H1 (cell line): ENCODE measurements around the gene OPCML. TPM values are rescaled to one million over a fixed set of nuclear protein-coding genes. Genes with fewer than 3 reads are reported as not detected.

Experiments used
- CTCF ChIA-PET: fragments of 300-600 bp; sonication (Branson Sonifier 250); formaldehyde crosslinking; loops from one replicate; lab custom pipeline; 2021; ENCODE audit not compliant: partially characterized antibody; lab: Charles Lee
- POLR2A ChIA-PET: fragments of 300-600 bp; sonication (Branson Sonifier 250); formaldehyde crosslinking; loops from one replicate; lab custom pipeline; 2021; ENCODE audit warnings: inconsistent platforms; ENCODE audit not compliant: partially characterized antibody; lab: Charles Lee
- DNase-seq, 2 experiments: peaks; one replicate each; pipeline versions ENCODE4 v3.0.0 to v3.0.0-alpha.2; 2010 to 2022; ENCODE audit warnings: low spot score in 2 of 2, low read depth in 1 of 2, mixed read lengths in 1 of 2
- FAIRE-seq: peaks from 2 replicates; lab custom pipeline; 2011; peaks lifted over from hg19 to GRCh38; lab: Jason Lieb, UNC
- H2AFZ ChIP-seq: 2 replicates; pipeline ENCODE4 v1.8.1; 2012; ENCODE audit warnings: low read length, inconsistent platforms
- H2AK5ac ChIP-seq: 2 replicates; pipeline ENCODE4 v1.6.1; 2013; ENCODE audit warnings: low read depth, low read length
- H2BK120ac ChIP-seq: replicated peaks from 2 replicates; pipeline ENCODE3; 2013; ENCODE audit warnings: low read depth, low read length, inconsistent platforms
- H2BK12ac ChIP-seq: 2 replicates; pipeline ENCODE4 v1.6.1; 2013; ENCODE audit warnings: low read depth, low read length
- H2BK15ac ChIP-seq: 2 replicates; pipeline ENCODE4 v1.6.1; 2013; ENCODE audit warnings: low read length
- H2BK20ac ChIP-seq: 2 replicates; pipeline ENCODE4 v1.6.1; 2013; ENCODE audit warnings: low read length
- H2BK5ac ChIP-seq: 2 replicates; pipeline ENCODE4 v1.6.1; 2013; ENCODE audit warnings: low read depth, low read length
- H3K14ac ChIP-seq: 2 replicates; pipeline ENCODE4 v1.6.1; 2013; ENCODE audit warnings: inconsistent platforms; ENCODE audit not compliant: insufficient read length
- H3K18ac ChIP-seq: 2 replicates; pipeline ENCODE4 v1.6.1; 2013; ENCODE audit warnings: low read length; ENCODE audit errors: extremely low read depth
- H3K23ac ChIP-seq: 2 replicates; pipeline ENCODE4 v1.6.1; 2013; ENCODE audit warnings: inconsistent platforms; ENCODE audit not compliant: insufficient read length
- H3K23me2 ChIP-seq: 2 replicates; pipeline ENCODE4 v1.6.1; 2013; ENCODE audit warnings: low read depth, low read length
- H3K27ac ChIP-seq: 2 replicates; pipeline ENCODE4 v1.6.1; 2011; ENCODE audit warnings: low read depth, low read length, inconsistent platforms
- H3K27me3 ChIP-seq, 4 experiments: replicated peaks in 1 of 4; 1 replicate in 1 of 4; 2 replicates in 3 of 4; pipeline versions ENCODE4 v1.6.1 to v1.8.1; 2011 to 2013; ENCODE audit warnings: low read length in 3 of 4, mild to moderate bottlenecking in 3 of 4, inconsistent platforms in 2 of 4, mixed read lengths in 2 of 4, moderate library complexity in 1 of 4; ENCODE audit not compliant: control insufficient read depth in 3 of 4, insufficient read depth in 3 of 4; ENCODE audit errors: extremely low read depth in 1 of 4
- H3K36me3 ChIP-seq, 4 experiments: 2 replicates each; pipeline versions ENCODE4 v1.6.1 to v1.8.1; 2011 to 2013; ENCODE audit warnings: mild to moderate bottlenecking in 4 of 4, low read length in 3 of 4, moderate library complexity in 2 of 4, control low read depth in 1 of 4, inconsistent platforms in 1 of 4; ENCODE audit not compliant: insufficient read depth in 4 of 4, control insufficient read depth in 2 of 4
- H3K4ac ChIP-seq: replicated peaks from 2 replicates; pipeline ENCODE3; 2013; ENCODE audit warnings: low read length, low read depth, mixed read lengths, inconsistent platforms; ENCODE audit not compliant: insufficient read length
- H3K4me1 ChIP-seq, 4 experiments: replicated peaks in 1 of 4; 1 replicate in 1 of 4; 2 replicates in 3 of 4; pipeline versions ENCODE4 v1.6.1 to v1.8.1; 2011 to 2013; ENCODE audit warnings: low read length in 3 of 4, inconsistent platforms in 2 of 4, mixed read lengths in 1 of 4; ENCODE audit not compliant: insufficient read depth in 4 of 4, control insufficient read depth in 3 of 4
- H3K4me2 ChIP-seq, 2 experiments: 2 replicates each; pipeline versions ENCODE4 v1.6.1 to v1.8.1; 2011 to 2013; ENCODE audit warnings: low read depth in 2 of 2, low read length in 2 of 2, control low read depth in 1 of 2, inconsistent platforms in 1 of 2, mild to moderate bottlenecking in 1 of 2; ENCODE audit not compliant: insufficient read depth in 1 of 2
- H3K4me3 ChIP-seq, 4 experiments: fragments of 200-600, 300-600 bp in 1 of 4; sonication (generic), shearing (Covaris generic), sonication (Bioruptor Twin) in 1 of 4; 2 replicates each; pipeline versions ENCODE4 v1.5.1 to v1.8.1; 2011 to 2016; ENCODE audit warnings: low read length in 4 of 4, low read depth in 3 of 4, control low read depth in 2 of 4, inconsistent platforms in 2 of 4, mild to moderate bottlenecking in 2 of 4, mixed read lengths in 1 of 4, moderate library complexity in 1 of 4; ENCODE audit not compliant: insufficient read depth in 2 of 4; ENCODE audit errors: extremely low read depth in 1 of 4
- H3K56ac ChIP-seq: replicated peaks from 2 replicates; pipeline ENCODE3; 2013; ENCODE audit warnings: low read depth, mild to moderate bottlenecking, mixed read lengths, low read length, inconsistent platforms; ENCODE audit not compliant: insufficient read length
- H3K79me1 ChIP-seq: 2 replicates; pipeline ENCODE4 v1.6.1; 2013; ENCODE audit warnings: low read depth, low read length, control low read depth
- H3K79me2 ChIP-seq, 2 experiments: 2 replicates each; pipeline versions ENCODE4 v1.6.1 to v1.8.1; 2012 to 2013; ENCODE audit warnings: low read length in 2 of 2, mild to moderate bottlenecking in 2 of 2, inconsistent platforms in 1 of 2; ENCODE audit not compliant: insufficient read depth in 2 of 2, control insufficient read depth in 1 of 2
- H3K9ac ChIP-seq, 4 experiments: replicated peaks in 1 of 4; 1 replicate in 1 of 4; 2 replicates in 3 of 4; pipeline versions ENCODE4 v1.6.1 to v1.8.1; 2011 to 2013; ENCODE audit warnings: low read depth in 3 of 4, low read length in 3 of 4, control low read depth in 2 of 4, mild to moderate bottlenecking in 2 of 4, moderate library complexity in 2 of 4, inconsistent platforms in 1 of 4; ENCODE audit errors: extremely low read depth in 1 of 4
- H3K9me3 ChIP-seq, 2 experiments: 2 replicates each; pipeline versions ENCODE4 v1.6.1 to v1.8.1; 2012 to 2013; ENCODE audit warnings: mild to moderate bottlenecking in 2 of 2, moderate library complexity in 2 of 2, control low read depth in 1 of 2, inconsistent platforms in 1 of 2, low read depth in 1 of 2, low read length in 1 of 2, mixed read lengths in 1 of 2; ENCODE audit not compliant: insufficient read depth in 2 of 2
- H4K20me1 ChIP-seq, 2 experiments: replicated peaks in 1 of 2; 2 replicates each; pipeline versions ENCODE3 to v1.8.1; 2011 to 2013; ENCODE audit warnings: inconsistent platforms in 2 of 2, low read length in 2 of 2, mild to moderate bottlenecking in 1 of 2; ENCODE audit not compliant: insufficient read depth in 2 of 2, control insufficient read depth in 1 of 2
- H4K5ac ChIP-seq: 2 replicates; pipeline ENCODE4 v1.6.1; 2013; ENCODE audit warnings: low read length, low read depth, mixed read lengths, inconsistent platforms; ENCODE audit not compliant: insufficient read length
- H4K8ac ChIP-seq: 2 replicates; pipeline ENCODE4 v1.8.0; 2013; ENCODE audit warnings: mild to moderate bottlenecking, moderate library complexity, low read length, inconsistent platforms; ENCODE audit not compliant: insufficient read depth; ENCODE audit errors: extremely low read depth
- H4K91ac ChIP-seq: replicated peaks from 2 replicates; pipeline ENCODE3; 2013; ENCODE audit warnings: low read length, mixed read lengths, inconsistent platforms; ENCODE audit not compliant: insufficient read length
- CBX5 ChIP-seq: fragments of 300-800, 300-1000 bp; sonication (generic); IDR thresholded peaks from 2 replicates; pipeline ENCODE4 v1.7.1; 2016; ENCODE audit warnings: antibody characterized with exemption, low read length, low read depth
- CEBPB ChIP-seq: IDR thresholded peaks from 2 replicates; pipeline ENCODE4 v1.6.1; 2012; ENCODE audit warnings: low read depth, low read length
- CHD1 ChIP-seq: IDR thresholded peaks from 2 replicates; pipeline ENCODE4 v1.6.1; 2012; ENCODE audit warnings: low read depth, low read length, improper control_type of control experiment
- CREB1 ChIP-seq: IDR thresholded peaks from 2 replicates; pipeline ENCODE4 v1.6.1; 2012; ENCODE audit warnings: inconsistent platforms
- EP300 ChIP-seq, 2 experiments: IDR thresholded peaks; 1 replicate in 1 of 2; 2 replicates in 1 of 2; pipeline ENCODE4 v1.6.1; 2011 to 2012; ENCODE audit warnings: low read depth in 2 of 2, low read length in 2 of 2, mild to moderate bottlenecking in 2 of 2, borderline replicate concordance in 1 of 2, inconsistent platforms in 1 of 2, moderate library complexity in 1 of 2
- FOSL1 ChIP-seq: IDR thresholded peaks from 2 replicates; pipeline ENCODE4 v1.6.1; 2011; ENCODE audit warnings: mild to moderate bottlenecking, low read depth, low read length, moderate library complexity; ENCODE audit not compliant: insufficient read depth
- HDAC6 ChIP-seq: IDR thresholded peaks from one replicate; pipeline ENCODE4 v1.7.1; 2012; ENCODE audit warnings: low read depth, mild to moderate bottlenecking, inconsistent platforms, low read length, moderate library complexity
- KDM5A ChIP-seq: fragments of 200-600 bp; IDR thresholded peaks from 2 replicates; pipeline ENCODE4 v1.7.1; 2012; ENCODE audit warnings: mild to moderate bottlenecking, low read length, inconsistent platforms, mixed read lengths
- RBBP5 ChIP-seq: IDR thresholded peaks from 2 replicates; pipeline ENCODE4 v1.7.1; 2012; ENCODE audit warnings: low read depth, mild to moderate bottlenecking, inconsistent platforms, low read length, moderate library complexity, borderline replicate concordance
- RNF2 ChIP-seq: fragments of 200-900, 300-1000 bp; sonication (generic); IDR thresholded peaks from 2 replicates; pipeline ENCODE4 v1.7.1; 2016; ENCODE audit warnings: borderline replicate concordance, low read depth, mild to moderate bottlenecking, antibody characterized with exemption, low read length; ENCODE audit not compliant: poor library complexity, severe bottlenecking; ENCODE audit errors: missing control alignments
- SIX5 ChIP-seq: IDR thresholded peaks from 2 replicates; pipeline ENCODE4 v1.6.1; 2011; ENCODE audit warnings: mild to moderate bottlenecking, low read depth, low read length
- SRF ChIP-seq: IDR thresholded peaks from 2 replicates; pipeline ENCODE4 v1.6.1; 2011; ENCODE audit warnings: mild to moderate bottlenecking, low read depth, low read length, moderate library complexity
- TAF7 ChIP-seq: optimal IDR thresholded peaks from 2 replicates; pipeline ENCODE3; 2011; ENCODE audit warnings: low read depth, mild to moderate bottlenecking, inconsistent platforms, low read length, moderate library complexity, borderline replicate concordance
- YY1 ChIP-seq: IDR thresholded peaks from 2 replicates; pipeline ENCODE4 v1.6.1; 2011; ENCODE audit warnings: low read depth, mild to moderate bottlenecking, low read length
- WGBS, 2 experiments: shearing (Covaris generic) in 1 of 2; methylation state at CpG; one replicate each; pipeline versions ENCODE4 v1.1.6 to v1.1.7; 2013 to 2015; ENCODE audit warnings: low lambda C conversion rate in 2 of 2, mixed read lengths in 2 of 2, inconsistent platforms in 1 of 2, low coverage in 1 of 2, missing lambda C conversion rate in 1 of 2; ENCODE audit not compliant: insufficient replicate concordance in 2 of 2, insufficient coverage in 1 of 2, insufficient read length in 1 of 2; ENCODE audit errors: extremely low coverage in 1 of 2, missing lambda C conversion rate in 1 of 2; 5-methylcytosine and 5-hydroxymethylcytosine counted together
- polyA plus RNA-seq, 7 experiments: library from polyadenylated mRNA; depleted of rRNA in 3 of 7; stranded (reverse) in 5 of 7; unstranded in 2 of 7; fragments of >200 nt in 5 of 7; fragments of 200-250 nt in 2 of 7; gene quantifications; 1 replicate in 5 of 7; 2 replicates in 1 of 7; 4 replicates in 1 of 7; pipeline versions ENCODE4 v1.2.1 to v1.2.3, GENCODE V29; 2011 to 2013; ENCODE audit warnings: missing spikeins in 2 of 7, mixed read lengths in 2 of 7
- total RNA-seq: library from RNA; stranded (reverse); fragmentation: NEBNext Ultra II Directional; extraction: Animal tissue kit (Norgen Biotek cat#: 25700); gene quantifications from 2 replicates; pipeline ENCODE4 v1.2.1, GENCODE V29; 2021
- TF ChIP-seq, protein P1 (sequence below): IDR thresholded peaks from 2 replicates; pipeline ENCODE4 v1.6.1; 2012; ENCODE audit warnings: inconsistent platforms

OPCML gene
- total and polyA plus RNA-seq, 2 of the 8 experiments (the other 6 are each of a cell fraction or from before 2014, with no cell fraction given) = 2.3 to 3.1 TPM

DNA sequence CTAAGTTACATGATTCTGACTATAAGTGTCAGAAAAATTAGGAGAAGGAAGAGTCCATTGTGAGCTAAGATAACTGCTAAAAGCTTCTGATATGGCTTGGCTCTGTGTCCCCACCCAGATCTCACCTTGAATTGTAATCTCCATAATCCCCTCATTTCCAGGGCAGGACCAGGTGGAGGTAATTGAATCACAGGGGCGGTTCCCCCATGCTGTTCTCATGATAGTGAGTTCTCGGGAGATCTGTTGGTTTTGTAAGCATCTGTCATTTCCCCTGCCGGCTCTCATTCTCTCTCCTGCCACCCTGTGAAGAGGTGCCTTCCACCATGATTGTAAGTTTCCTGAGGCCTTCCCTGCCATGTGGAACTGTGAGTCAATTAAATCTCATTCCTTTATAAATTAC is 230.2 kb downstream of the OPCML start:
- ChIA-PET POLR2A (no interaction called here), CTCF (no interaction called here)
- no peak overlapping the region for H2AFZ ChIP-seq
- no peak overlapping the region for H3K9ac ChIP-seq
- H3K14ac ChIP-seq = no peak overlapping the region
- WGBS, 2 experiments = 51% methylated on average over 3 of the region's 3 CpGs; no CpG with 5 or more reads in 1 of the 2 experiments
- no peaks in the 10 kb centered on the region for H3K23me2 ChIP-seq
- DNase-seq (no peak), FAIRE-seq (no peak)
- no peak overlapping the region for H2BK15ac ChIP-seq
- H3K4me3 ChIP-seq = no peak overlapping the region
- no peaks in the 10 kb centered on the region for H3K27me3 ChIP-seq
- H3K23ac ChIP-seq = no peak overlapping the region
- no peak overlapping the region for H3K18ac ChIP-seq
- H3K9me3 ChIP-seq = no peaks in the 10 kb centered on the region
- no peak overlapping the region for H2AK5ac ChIP-seq
- no peak overlapping the region for H3K4me2 ChIP-seq
- H3K56ac ChIP-seq = no peak overlapping the region
- H2BK5ac ChIP-seq = no peak overlapping the region
- no peak overlapping the region for H2BK12ac ChIP-seq
- H4K8ac ChIP-seq = no peak overlapping the region
- H3K36me3 ChIP-seq = no peaks in the 10 kb centered on the region
- H3K4me1 ChIP-seq = peaks cover 0 to 3% (median 0%) of the 10 kb centered on the region in 4 experiments; a peak in 1 of 7 replicates
- H3K79me1 ChIP-seq = no peaks in the 10 kb centered on the region
- H2BK120ac ChIP-seq = no peak overlapping the region
- H3K79me2 ChIP-seq = no peaks in the 10 kb centered on the region
- H4K20me1 ChIP-seq = no peaks in the 10 kb centered on the region
- no peak overlapping the region for H4K91ac ChIP-seq
- H3K4ac ChIP-seq = no peak overlapping the region
- no peak overlapping the region for H2BK20ac ChIP-seq
- no peak overlapping the region for H3K27ac ChIP-seq
- no peak overlapping the region for H4K5ac ChIP-seq
- TF ChIP-seq FOSL1 (no peak), CEBPB (no peak), RBBP5 (no peak), EP300 (IDR thresholded peaks at IDR 0.05; ENCODE audit: borderline replicate concordance in 1 of 2, low read depth in 2 of 2, low read length in 2 of 2) (no peak), SIX5 (no peak), CREB1 (no peak), CHD1 (no peak), SRF (no peak), TAF7 (no peak), HDAC6 (no peak), KDM5A (no peak), CBX5 (no peak), RNF2 (no peak), YY1 (no peak)
- TF ChIP-seq, protein P1, sequence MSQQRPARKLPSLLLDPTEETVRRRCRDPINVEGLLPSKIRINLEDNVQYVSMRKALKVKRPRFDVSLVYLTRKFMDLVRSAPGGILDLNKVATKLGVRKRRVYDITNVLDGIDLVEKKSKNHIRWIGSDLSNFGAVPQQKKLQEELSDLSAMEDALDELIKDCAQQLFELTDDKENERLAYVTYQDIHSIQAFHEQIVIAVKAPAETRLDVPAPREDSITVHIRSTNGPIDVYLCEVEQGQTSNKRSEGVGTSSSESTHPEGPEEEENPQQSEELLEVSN = no peak
